GM12878 (cell line): ENCODE measurements around the gene FKBP8.

Experiments
- CBX5 ChIP-seq: sonication (generic); IDR thresholded peaks from 2 replicates; pipeline ENCODE4 v1.6.1; 2016; ENCODE audit warnings: low read depth, moderate library complexity, mild to moderate bottlenecking, inconsistent platforms
- CHD2 ChIP-seq: IDR thresholded peaks from 2 replicates; pipeline ENCODE4 v1.6.1; 2011; ENCODE audit warnings: low read depth, low read length, improper control_type of control experiment, borderline replicate concordance
- EZH2 ChIP-seq: IDR thresholded peaks from 2 replicates; pipeline ENCODE4 v1.6.1; 2012; ENCODE audit warnings: low read depth, mild to moderate bottlenecking, control low read depth, inconsistent platforms, low read length, borderline replicate concordance; ENCODE audit not compliant: control insufficient read depth
- GABPA ChIP-seq: IDR thresholded peaks from 2 replicates; pipeline ENCODE4 v1.6.1; 2014; ENCODE audit warnings: antibody characterized with exemption, low read depth, mild to moderate bottlenecking, inconsistent platforms
- JUND ChIP-seq: IDR thresholded peaks from 2 replicates; pipeline ENCODE4 v1.6.1; 2012; ENCODE audit warnings: low read depth, mild to moderate bottlenecking, low read length, improper control_type of control experiment, moderate library complexity
- NFYB ChIP-seq: IDR thresholded peaks from 2 replicates; pipeline ENCODE4 v1.6.1; 2011; ENCODE audit warnings: low read depth, mild to moderate bottlenecking, low read length, improper control_type of control experiment, moderate library complexity; ENCODE audit not compliant: insufficient read depth
- POLR2A ChIP-seq: IDR thresholded peaks from 2 replicates; pipeline ENCODE4 v1.6.1; 2011; ENCODE audit warnings: low read depth, mild to moderate bottlenecking, low read length
- POLR2AphosphoS5 ChIP-seq: IDR thresholded peaks from 2 replicates; pipeline ENCODE4 v1.6.1; 2011; ENCODE audit warnings: mild to moderate bottlenecking, low read length, inconsistent platforms
- TBL1XR1 ChIP-seq: IDR thresholded peaks from 2 replicates; pipeline ENCODE4 v1.6.1; 2012; ENCODE audit warnings: low read depth, low read length, improper control_type of control experiment
- TF ChIP-seq, protein P1 (sequence below): IDR thresholded peaks from 2 replicates; pipeline ENCODE4 v1.6.1; 2012; ENCODE audit warnings: low read depth, low read length, improper control_type of control experiment
- TF ChIP-seq, protein P2 (sequence below), 3 experiments: IDR thresholded peaks in 2 of 3; conservative IDR thresholded peaks in 1 of 3; 2 replicates each; pipeline ENCODE4 v1.5.1; 2011; ENCODE audit warnings: low read depth in 3 of 3, low read length in 3 of 3, mild to moderate bottlenecking in 3 of 3, control low read depth in 2 of 3, moderate library complexity in 2 of 3, inconsistent platforms in 1 of 3, mixed read lengths in 1 of 3; ENCODE audit not compliant: control insufficient read depth in 2 of 3, insufficient read depth in 1 of 3; ENCODE audit errors: extremely low read depth in 1 of 3
- TF ChIP-seq, protein P3 (sequence below): fragments of 450-650 bp; IDR thresholded peaks from 2 replicates; pipeline ENCODE4 v1.6.1; 2016; ENCODE audit warnings: mild to moderate bottlenecking, moderate library complexity, borderline replicate concordance
- TF ChIP-seq, protein P4 (sequence below): IDR thresholded peaks from 2 replicates; pipeline ENCODE4 v1.6.1; 2011; ENCODE audit warnings: low read depth, mild to moderate bottlenecking, low read length, moderate library complexity, borderline replicate concordance; ENCODE audit errors: extremely low read depth

DNA sequence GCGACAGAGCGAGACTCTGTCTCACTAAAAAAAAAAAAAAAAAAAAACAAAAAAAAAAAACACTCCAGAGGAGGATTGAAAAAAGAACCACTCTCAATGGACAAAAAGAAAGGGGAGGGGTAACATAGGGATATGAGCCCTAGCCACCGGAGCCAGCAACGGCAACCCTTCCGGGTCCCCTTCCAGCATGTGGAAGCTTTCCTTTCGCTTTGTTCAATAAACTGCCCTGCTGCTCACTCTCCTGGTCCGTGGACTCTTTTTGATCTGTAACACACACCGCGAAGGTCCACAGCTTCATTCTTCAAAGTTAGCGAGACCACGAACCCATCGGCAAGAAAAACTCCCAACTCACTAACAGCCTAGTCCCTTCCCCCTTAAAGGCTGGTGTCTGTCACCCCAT is 44.2 kb upstream of the FKBP8 start:
- TF ChIP-seq, protein P1, sequence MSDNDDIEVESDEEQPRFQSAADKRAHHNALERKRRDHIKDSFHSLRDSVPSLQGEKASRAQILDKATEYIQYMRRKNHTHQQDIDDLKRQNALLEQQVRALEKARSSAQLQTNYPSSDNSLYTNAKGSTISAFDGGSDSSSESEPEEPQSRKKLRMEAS: no peak
- no peak for TF ChIP-seq EZH2
- no peak for TF ChIP-seq POLR2AphosphoS5
- no peak for TF ChIP-seq GABPA
- no peak for TF ChIP-seq NFYB
- TF ChIP-seq, protein P2, sequence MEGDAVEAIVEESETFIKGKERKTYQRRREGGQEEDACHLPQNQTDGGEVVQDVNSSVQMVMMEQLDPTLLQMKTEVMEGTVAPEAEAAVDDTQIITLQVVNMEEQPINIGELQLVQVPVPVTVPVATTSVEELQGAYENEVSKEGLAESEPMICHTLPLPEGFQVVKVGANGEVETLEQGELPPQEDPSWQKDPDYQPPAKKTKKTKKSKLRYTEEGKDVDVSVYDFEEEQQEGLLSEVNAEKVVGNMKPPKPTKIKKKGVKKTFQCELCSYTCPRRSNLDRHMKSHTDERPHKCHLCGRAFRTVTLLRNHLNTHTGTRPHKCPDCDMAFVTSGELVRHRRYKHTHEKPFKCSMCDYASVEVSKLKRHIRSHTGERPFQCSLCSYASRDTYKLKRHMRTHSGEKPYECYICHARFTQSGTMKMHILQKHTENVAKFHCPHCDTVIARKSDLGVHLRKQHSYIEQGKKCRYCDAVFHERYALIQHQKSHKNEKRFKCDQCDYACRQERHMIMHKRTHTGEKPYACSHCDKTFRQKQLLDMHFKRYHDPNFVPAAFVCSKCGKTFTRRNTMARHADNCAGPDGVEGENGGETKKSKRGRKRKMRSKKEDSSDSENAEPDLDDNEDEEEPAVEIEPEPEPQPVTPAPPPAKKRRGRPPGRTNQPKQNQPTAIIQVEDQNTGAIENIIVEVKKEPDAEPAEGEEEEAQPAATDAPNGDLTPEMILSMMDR (IDR thresholded peaks at IDR 0.05 in 2 of 3, conservative IDR thresholded peaks at IDR 0.05 in 1 of 3; ENCODE audit: control insufficient read depth in 2 of 3, extremely low read depth in 1 of 3, insufficient read depth in 1 of 3, low read depth in 3 of 3, low read length in 3 of 3): no peak
- TF ChIP-seq, protein P3, sequence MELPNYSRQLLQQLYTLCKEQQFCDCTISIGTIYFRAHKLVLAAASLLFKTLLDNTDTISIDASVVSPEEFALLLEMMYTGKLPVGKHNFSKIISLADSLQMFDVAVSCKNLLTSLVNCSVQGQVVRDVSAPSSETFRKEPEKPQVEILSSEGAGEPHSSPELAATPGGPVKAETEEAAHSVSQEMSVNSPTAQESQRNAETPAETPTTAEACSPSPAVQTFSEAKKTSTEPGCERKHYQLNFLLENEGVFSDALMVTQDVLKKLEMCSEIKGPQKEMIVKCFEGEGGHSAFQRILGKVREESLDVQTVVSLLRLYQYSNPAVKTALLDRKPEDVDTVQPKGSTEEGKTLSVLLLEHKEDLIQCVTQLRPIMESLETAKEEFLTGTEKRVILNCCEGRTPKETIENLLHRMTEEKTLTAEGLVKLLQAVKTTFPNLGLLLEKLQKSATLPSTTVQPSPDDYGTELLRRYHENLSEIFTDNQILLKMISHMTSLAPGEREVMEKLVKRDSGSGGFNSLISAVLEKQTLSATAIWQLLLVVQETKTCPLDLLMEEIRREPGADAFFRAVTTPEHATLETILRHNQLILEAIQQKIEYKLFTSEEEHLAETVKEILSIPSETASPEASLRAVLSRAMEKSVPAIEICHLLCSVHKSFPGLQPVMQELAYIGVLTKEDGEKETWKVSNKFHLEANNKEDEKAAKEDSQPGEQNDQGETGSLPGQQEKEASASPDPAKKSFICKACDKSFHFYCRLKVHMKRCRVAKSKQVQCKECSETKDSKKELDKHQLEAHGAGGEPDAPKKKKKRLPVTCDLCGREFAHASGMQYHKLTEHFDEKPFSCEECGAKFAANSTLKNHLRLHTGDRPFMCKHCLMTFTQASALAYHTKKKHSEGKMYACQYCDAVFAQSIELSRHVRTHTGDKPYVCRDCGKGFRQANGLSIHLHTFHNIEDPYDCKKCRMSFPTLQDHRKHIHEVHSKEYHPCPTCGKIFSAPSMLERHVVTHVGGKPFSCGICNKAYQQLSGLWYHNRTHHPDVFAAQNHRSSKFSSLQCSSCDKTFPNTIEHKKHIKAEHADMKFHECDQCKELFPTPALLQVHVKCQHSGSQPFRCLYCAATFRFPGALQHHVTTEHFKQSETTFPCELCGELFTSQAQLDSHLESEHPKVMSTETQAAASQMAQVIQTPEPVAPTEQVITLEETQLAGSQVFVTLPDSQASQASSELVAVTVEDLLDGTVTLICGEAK: no peak
- no peak for TF ChIP-seq CBX5
- TF ChIP-seq, protein P4, sequence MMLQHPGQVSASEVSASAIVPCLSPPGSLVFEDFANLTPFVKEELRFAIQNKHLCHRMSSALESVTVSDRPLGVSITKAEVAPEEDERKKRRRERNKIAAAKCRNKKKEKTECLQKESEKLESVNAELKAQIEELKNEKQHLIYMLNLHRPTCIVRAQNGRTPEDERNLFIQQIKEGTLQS: no peak
- no peak for TF ChIP-seq POLR2A
- TF ChIP-seq TBL1XR1: no peak
- TF ChIP-seq JUND: no peak
- no peak for TF ChIP-seq CHD2
